ENCODE results near the gene STAMBP.

DNA sequence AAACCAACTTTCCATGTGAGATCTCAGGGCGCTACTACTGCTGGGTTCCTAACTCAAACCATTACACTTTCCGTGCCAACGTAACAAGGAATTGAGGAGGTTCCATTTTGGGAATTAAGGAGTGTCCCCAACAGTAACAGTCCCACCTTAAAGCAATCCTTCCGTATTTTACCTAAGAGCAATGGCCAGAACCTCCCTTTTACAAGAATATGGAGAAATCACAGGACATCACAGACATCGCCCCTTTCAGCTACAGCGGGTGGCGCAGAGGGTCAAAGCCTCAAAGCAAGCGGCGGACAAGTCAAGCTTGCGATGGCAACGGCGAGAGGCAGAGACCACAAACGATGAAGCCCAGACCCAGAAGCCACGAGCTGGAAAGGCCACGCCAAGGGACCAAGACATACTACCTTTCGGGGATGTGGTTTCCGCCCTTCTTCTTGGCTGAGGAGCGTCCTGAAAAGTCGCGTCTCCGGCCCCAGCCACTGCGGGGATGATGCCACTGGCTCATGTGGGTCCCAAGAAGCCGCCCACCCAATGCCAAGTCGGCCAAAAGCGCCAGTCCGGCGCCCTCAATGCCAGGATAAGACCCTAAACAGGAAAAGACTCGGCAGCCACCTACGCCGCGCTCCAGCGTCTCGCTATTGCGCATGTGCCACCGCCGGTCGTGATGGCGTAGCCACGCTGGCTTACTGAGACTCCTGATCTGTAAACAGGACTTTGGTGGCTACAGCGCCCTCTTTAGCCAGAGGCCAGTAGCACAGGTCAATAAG lies 49.1 kb upstream of the STAMBP start, which contains the start of gene DUSP11:
- TF ChIP-seq POLR2A (IDR thresholded peaks at IDR 0.05; ENCODE audit: low read depth, low read length) (peak; percentile 68), CTCF (conservative IDR thresholded peaks at IDR 0.05; ENCODE audit: low read depth, low read length) (peak; percentile 93)

Measured in IMR-90 (cell line).